HG03378 (cell line): Measurements from ENCODE around the gene PPP1R3D.
"Not testable (repeated sequence)": the region's sequence is repeated elsewhere in the genome, so short reads cannot be mapped to it uniquely, and the experiment has no call there.

Experiments used
- ATAC-seq: cut with Tn5 transposase; IDR thresholded peaks from one replicate; pipeline ENCODE4 v1.9.1; 2021; ENCODE audit warnings: mild to moderate bottlenecking, moderate library complexity; ENCODE audit not compliant: unreplicated experiment

PPP1R3D gene

GRCh38 chr20:59940129-59940955 is at the start of gene PPP1R3D, which contains the start of gene FAM217B:
TSS of gene PPP1R3D (minus strand) at chr20:59940305. CDS start at chr20:59939931, 374 bp downstream.
TSS of gene FAM217B (plus strand) at chr20:59940389. CDS start at chr20:59943944, 3,555 bp downstream.
- peak; percentile 86 for ATAC-seq

- ATAC-seq = no peak
These were observed 48.0 kb upstream of the PPP1R3D start for GRCh38 chr20:59988141-59988540.

- no peak for ATAC-seq
These were observed 47.0 kb upstream of the PPP1R3D start for GRCh38 chr20:59987135-59987534.

- no peak for ATAC-seq
These were observed 45.8 kb upstream of the PPP1R3D start for GRCh38 chr20:59985864-59986263.

GRCh38 chr20:59985164-59985563 is 45.1 kb upstream of the PPP1R3D start:
- no peak for ATAC-seq

- ATAC-seq = no peak
These were observed 44.4 kb upstream of the PPP1R3D start for GRCh38 chr20:59984541-59984940.

- ATAC-seq = no peak
These were observed 43.0 kb upstream of the PPP1R3D start for GRCh38 chr20:59983076-59983475.

- no peak for ATAC-seq
These were observed 37.0 kb upstream of the PPP1R3D start for GRCh38 chr20:59977086-59977485.

- no peak for ATAC-seq
These were observed 36.2 kb upstream of the PPP1R3D start for GRCh38 chr20:59976156-59976782.

GRCh38 chr20:59972037-59972801 is 32.1 kb upstream of the PPP1R3D start:
- no peak for ATAC-seq

- ATAC-seq = no peak
These were observed 31.3 kb upstream of the PPP1R3D start for GRCh38 chr20:59971428-59971827.

- ATAC-seq = no peak
These were observed 26.3 kb upstream of the PPP1R3D start for GRCh38 chr20:59966428-59966827.

- no peak for ATAC-seq
These were observed 22.1 kb upstream of the PPP1R3D start for GRCh38 chr20:59962155-59962554.

GRCh38 chr20:59961423-59961822 is 21.3 kb upstream of the PPP1R3D start:
- ATAC-seq = no peak

GRCh38 chr20:59958626-59959025 is 18.5 kb upstream of the PPP1R3D start:
- no peak for ATAC-seq

GRCh38 chr20:59958123-59958522 is 18.0 kb upstream of the PPP1R3D start, which contains the start of gene CDH26:
TSS of gene CDH26 (plus strand) at chr20:59958423. CDS start at chr20:59958727, 304 bp downstream.
- ATAC-seq = no peak

- not testable (repeated sequence) for ATAC-seq
These were observed 17.5 kb upstream of the PPP1R3D start for GRCh38 chr20:59957568-59957967.

- ATAC-seq = no peak
These were observed 15.2 kb upstream of the PPP1R3D start for GRCh38 chr20:59955131-59955796.

GRCh38 chr20:59954718-59955117 is 14.6 kb upstream of the PPP1R3D start:
- ATAC-seq = no peak

GRCh38 chr20:59949911-59950310 is 9.8 kb upstream of the PPP1R3D start:
- ATAC-seq = no peak
